Immature natural killer cell (primary cell): ENCODE results near the gene PITPNC1. TPM values are rescaled to one million over a fixed set of nuclear protein-coding genes. Genes with fewer than 3 reads are reported as not detected.

Experiments used
- DNase-seq, 3 donors: peaks; one replicate each; pipeline ENCODE4 v3.0.0; 2022; ENCODE audit warnings: mixed read lengths in 1 of 3
- H3K27ac Mint-ChIP-seq, 6 donors: one replicate each; pipeline ENCODE4 v1.8.0; 2020; ENCODE audit warnings: mixed read lengths in 6 of 6, mild to moderate bottlenecking in 5 of 6, inconsistent platforms in 4 of 6, moderate library complexity in 3 of 6
- H3K27me3 Mint-ChIP-seq, 3 donors: one replicate each; pipeline ENCODE4 v1.8.0; 2020 to 2021; ENCODE audit warnings: low read depth in 3 of 3, mild to moderate bottlenecking in 3 of 3, mixed read lengths in 3 of 3, moderate library complexity in 3 of 3, inconsistent platforms in 1 of 3
- H3K36me3 Mint-ChIP-seq, 3 donors: one replicate each; pipeline ENCODE4 v1.8.0; 2020; ENCODE audit warnings: mixed read lengths in 3 of 3, inconsistent platforms in 2 of 3, mild to moderate bottlenecking in 2 of 3
- H3K4me1 Mint-ChIP-seq, 2 donors: one replicate each; pipeline ENCODE4 v1.8.0; 2020; ENCODE audit warnings: inconsistent platforms in 2 of 2, mild to moderate bottlenecking in 2 of 2, mixed read lengths in 2 of 2, moderate library complexity in 1 of 2
- H3K4me3 Mint-ChIP-seq, 5 donors: one replicate each; pipeline ENCODE4 v1.8.0; 2020; ENCODE audit warnings: mild to moderate bottlenecking in 5 of 5, mixed read lengths in 5 of 5, inconsistent platforms in 3 of 5, moderate library complexity in 3 of 5
- H3K9me3 Mint-ChIP-seq, 6 donors: one replicate each; pipeline ENCODE4 v1.8.0; 2020; ENCODE audit warnings: mild to moderate bottlenecking in 6 of 6, mixed read lengths in 6 of 6, inconsistent platforms in 4 of 6, moderate library complexity in 3 of 6
- polyA plus RNA-seq, 3 donors: library from polyadenylated mRNA; unstranded; fragments of 300-500 nt; fragmentation: Illumina TruSeq; gene quantifications; one replicate each; pipeline ENCODE4 v1.2.3, GENCODE V29; 2021

PITPNC1 gene
- polyA plus RNA-seq, 3 donors from 2014 or later: 119 to 155 (median 150) TPM

DNA sequence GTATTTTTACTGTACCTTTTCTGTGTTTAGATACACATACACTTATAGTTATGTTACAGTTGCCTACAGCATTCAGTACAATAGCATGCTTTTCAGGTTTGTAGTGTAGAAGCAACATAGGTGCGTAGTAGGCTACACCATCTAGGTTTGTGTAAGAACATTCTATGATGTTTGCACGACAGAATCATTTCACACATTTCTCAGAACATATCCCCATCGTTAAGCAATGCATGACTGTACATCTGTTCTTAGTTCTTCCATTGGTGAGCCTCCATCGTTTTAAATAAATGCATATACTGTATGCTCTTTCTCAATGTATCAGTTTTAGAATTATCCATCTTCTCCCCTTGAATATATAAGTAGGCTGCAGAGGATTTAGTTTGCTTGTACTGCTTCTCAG, 122.6 kb downstream of the PITPNC1 start:
- Mint-ChIP-seq H3K4me3 (no peak overlapping the region), H3K9me3 (no peaks in the 10 kb centered on the region), H3K36me3 (peaks cover 0 to 11% (median 0%) of the 10 kb centered on the region in 3 donors), H3K27ac (peak overlapping the region in 2 of 6 donors; percentile 27 to 36), H3K4me1 (peaks cover 66 to 78% of the 10 kb centered on the region in 2 donors), H3K27me3 (peaks cover 0 to 5% (median 2%) of the 10 kb centered on the region in 3 donors)
- DNase-seq: no peak

DNA sequence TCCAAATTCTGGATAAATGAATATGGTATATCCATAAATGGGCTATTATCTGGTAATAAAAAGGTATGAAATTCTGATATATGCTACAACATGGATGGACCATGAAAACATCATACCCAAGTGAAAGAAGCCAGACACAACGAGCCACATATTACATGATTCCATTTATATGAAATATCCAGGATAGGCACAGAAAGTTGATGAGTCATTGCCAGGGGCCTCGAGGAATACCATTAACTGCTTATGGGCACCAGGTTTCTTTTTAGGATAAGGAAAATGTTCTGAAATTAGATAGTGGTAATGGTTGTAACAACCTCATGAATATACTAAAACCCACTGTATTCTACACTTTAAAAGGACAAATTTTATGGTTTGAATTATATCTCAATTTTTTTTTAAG, 123.2 kb downstream of the PITPNC1 start:
- H3K27me3 Mint-ChIP-seq: peaks cover 0 to 4% (median 2%) of the 10 kb centered on the region in 3 donors
- no peaks in the 10 kb centered on the region for H3K9me3 Mint-ChIP-seq
- peaks cover 0 to 11% (median 0%) of the 10 kb centered on the region in 3 donors for H3K36me3 Mint-ChIP-seq
- H3K27ac Mint-ChIP-seq: peak overlapping the region in 3 of 6 donors; percentile 3 to 36 (median 27)
- DNase-seq: no peak
- peaks cover 71 to 83% of the 10 kb centered on the region in 2 donors for H3K4me1 Mint-ChIP-seq
- H3K4me3 Mint-ChIP-seq: no peak overlapping the region

DNA sequence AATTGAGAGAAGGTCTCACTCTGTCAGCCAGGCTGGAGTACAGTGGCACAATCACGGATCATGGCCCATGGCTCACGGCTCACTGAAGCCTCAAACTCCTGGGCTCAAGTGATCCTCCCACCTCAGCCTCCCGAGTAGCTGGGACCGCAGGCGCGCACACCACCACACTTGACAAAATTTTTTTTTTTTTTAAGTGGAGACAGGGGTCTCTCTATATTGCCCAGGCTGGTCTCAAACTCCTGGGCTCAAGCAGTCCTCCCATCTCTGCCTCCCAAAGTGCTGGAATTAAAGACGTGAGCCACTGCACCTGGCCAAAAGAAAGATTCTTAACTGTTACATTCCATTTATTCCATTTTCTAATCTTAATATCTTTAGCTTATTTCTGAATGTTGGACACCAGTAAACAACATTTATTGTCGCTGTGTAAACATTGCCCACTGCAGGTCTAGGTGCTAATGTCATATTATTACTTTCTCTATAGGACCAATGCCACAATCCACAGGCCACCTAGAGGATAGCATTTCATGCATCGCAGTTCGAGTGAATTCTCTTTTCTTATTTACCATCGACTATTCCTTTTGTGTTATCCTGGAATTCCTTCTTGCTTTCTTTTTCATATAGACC, 123.7 kb downstream of the PITPNC1 start:
- peaks cover 0 to 11% (median 0%) of the 10 kb centered on the region in 3 donors for H3K36me3 Mint-ChIP-seq
- H3K4me3 Mint-ChIP-seq: peak overlapping the region in 1 of 5 donors; percentile 12
- H3K9me3 Mint-ChIP-seq: no peaks in the 10 kb centered on the region
- peaks cover 70 to 81% of the 10 kb centered on the region in 2 donors for H3K4me1 Mint-ChIP-seq
- peaks cover 0 to 2% (median 0%) of the 10 kb centered on the region in 3 donors for H3K27me3 Mint-ChIP-seq
- no peak for DNase-seq
- H3K27ac Mint-ChIP-seq: no peak overlapping the region

DNA sequence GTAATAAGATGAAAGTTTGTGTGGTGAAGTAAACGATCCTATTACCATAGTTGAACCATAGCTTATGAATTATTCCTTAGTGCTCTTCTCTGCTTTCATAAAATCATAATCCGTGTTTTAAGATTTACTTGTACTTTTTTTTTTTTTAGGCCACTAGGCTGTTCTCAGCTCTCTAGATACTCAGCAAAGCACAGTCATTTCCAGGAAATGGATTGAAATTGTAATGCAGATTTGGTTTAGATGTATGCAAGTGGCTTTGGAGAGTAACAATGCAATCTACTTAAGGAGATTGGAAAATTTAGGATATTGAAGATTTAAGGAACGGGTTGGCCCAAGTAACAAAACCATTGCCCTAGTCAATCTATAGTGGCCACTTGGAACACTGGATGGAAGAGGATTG, 125.1 kb downstream of the PITPNC1 start:
- no peak overlapping the region for H3K27ac Mint-ChIP-seq
- H3K9me3 Mint-ChIP-seq: peaks cover 0 to 4% (median 0%) of the 10 kb centered on the region in 6 donors
- H3K36me3 Mint-ChIP-seq: peaks cover 4 to 7% (median 4%) of the 10 kb centered on the region in 3 donors
- H3K27me3 Mint-ChIP-seq: peaks cover 0 to 2% (median 0%) of the 10 kb centered on the region in 3 donors
- DNase-seq: no peak
- peaks cover 73 to 87% of the 10 kb centered on the region in 2 donors for H3K4me1 Mint-ChIP-seq
- peak overlapping the region in 2 of 5 donors; percentile 0 to 36 for H3K4me3 Mint-ChIP-seq

DNA sequence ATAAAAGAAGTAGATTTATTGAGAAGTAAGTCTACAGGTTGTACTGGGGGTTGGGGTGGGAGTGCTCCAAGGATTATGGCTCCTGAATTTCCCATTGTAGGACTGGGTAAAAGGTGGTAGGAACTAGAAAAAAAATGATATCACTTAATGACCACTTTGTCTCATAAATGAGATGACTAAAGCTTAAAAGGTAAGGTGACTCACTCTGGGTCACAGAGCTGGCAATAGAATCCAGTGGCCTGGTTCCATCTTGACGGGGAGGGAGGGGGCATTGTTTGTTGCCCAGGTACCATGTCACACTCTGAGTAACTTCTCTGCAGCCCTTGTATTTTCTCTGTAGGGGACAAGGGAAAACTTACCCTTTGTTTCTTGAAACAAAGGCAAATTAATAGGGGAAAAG, 126.1 kb downstream of the PITPNC1 start:
- Mint-ChIP-seq H3K36me3 (peaks cover 4 to 12% (median 9%) of the 10 kb centered on the region in 3 donors), H3K9me3 (peaks cover 0 to 6% (median 0%) of the 10 kb centered on the region in 6 donors), H3K4me1 (peaks cover 77 to 92% of the 10 kb centered on the region in 2 donors), H3K27me3 (peaks cover 0 to 4% (median 0%) of the 10 kb centered on the region in 3 donors), H3K4me3 (no peak overlapping the region), H3K27ac (peak overlapping the region in 3 of 6 donors; percentile 8 to 64 (median 40))
- DNase-seq: no peak

DNA sequence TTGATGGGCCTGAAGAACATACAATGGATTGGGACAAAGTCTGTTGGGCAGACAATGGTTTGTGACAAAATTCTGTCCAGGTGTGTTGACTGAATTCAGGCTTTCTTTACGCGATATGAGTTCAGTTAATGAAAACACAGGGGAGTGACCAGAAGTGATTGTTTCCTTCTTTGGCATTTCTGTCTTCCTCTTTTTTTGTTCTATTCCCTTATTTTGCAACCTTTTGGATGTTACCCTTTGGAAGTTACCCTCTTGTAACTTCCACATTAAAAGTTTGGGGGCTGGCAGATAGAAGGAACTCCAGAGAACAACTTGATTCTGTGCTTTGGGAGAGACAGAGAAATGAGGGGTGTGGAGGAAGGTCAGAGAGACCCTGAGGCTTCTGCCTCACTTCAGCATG, 126.7 kb downstream of the PITPNC1 start:
- Mint-ChIP-seq H3K9me3 (peaks cover 0 to 6% (median 0%) of the 10 kb centered on the region in 6 donors), H3K27ac (peak overlapping the region in 4 of 6 donors; percentile 8 to 64 (median 24)), H3K36me3 (peaks cover 4 to 9% (median 8%) of the 10 kb centered on the region in 3 donors), H3K4me1 (peaks cover 77 to 92% of the 10 kb centered on the region in 2 donors), H3K27me3 (peaks cover 0 to 4% (median 0%) of the 10 kb centered on the region in 3 donors), H3K4me3 (no peak overlapping the region)
- DNase-seq: no peak

DNA sequence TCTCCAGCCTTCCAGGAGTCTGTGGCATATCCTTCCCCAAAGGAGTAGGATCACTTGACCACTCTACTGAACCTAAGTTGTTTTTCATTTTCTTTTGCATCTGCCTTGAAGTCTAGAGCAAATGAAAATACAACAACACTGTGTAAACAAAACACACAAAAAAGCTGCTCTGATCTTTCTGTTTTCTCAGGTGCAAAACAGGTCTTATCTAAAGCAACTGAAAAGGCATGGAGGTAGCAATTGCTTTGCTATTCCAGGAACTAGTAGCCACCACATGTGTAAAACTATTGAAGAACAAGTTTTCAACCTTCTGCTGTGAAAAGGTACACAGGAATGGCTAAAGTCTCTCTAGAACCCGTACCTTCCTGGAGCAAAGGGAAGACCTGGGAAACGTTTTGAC, 127.1 kb downstream of the PITPNC1 start:
- peaks cover 4 to 9% (median 8%) of the 10 kb centered on the region in 3 donors for H3K36me3 Mint-ChIP-seq
- DNase-seq: no peak
- peaks cover 74 to 88% of the 10 kb centered on the region in 2 donors for H3K4me1 Mint-ChIP-seq
- H3K27ac Mint-ChIP-seq: peak overlapping the region in 2 of 6 donors; percentile 8 to 64
- H3K4me3 Mint-ChIP-seq: no peak overlapping the region
- H3K27me3 Mint-ChIP-seq: peaks cover 0 to 4% (median 0%) of the 10 kb centered on the region in 3 donors
- H3K9me3 Mint-ChIP-seq: peaks cover 0 to 6% (median 0%) of the 10 kb centered on the region in 6 donors

DNA sequence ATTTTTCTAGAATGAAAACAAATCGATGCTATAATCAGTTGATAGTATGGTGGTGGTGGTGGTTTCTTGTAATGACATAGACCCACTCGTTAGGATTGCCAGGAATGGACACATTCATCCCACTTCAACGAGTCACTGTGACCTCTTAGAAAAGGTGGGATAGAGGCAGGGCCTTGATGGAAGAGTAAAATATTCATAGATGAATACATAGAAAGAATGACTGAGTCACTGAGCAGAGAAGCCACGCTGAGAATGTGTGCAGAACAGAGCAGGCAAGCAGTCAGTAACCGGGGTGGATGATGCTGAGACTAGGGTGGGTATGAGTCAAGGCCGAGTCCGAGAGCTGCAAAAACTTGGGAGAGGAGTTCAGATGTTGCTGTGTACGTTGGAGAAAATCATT, 129.9 kb downstream of the PITPNC1 start:
- H3K27me3 Mint-ChIP-seq: peaks cover 0 to 5% (median 2%) of the 10 kb centered on the region in 3 donors

DNA sequence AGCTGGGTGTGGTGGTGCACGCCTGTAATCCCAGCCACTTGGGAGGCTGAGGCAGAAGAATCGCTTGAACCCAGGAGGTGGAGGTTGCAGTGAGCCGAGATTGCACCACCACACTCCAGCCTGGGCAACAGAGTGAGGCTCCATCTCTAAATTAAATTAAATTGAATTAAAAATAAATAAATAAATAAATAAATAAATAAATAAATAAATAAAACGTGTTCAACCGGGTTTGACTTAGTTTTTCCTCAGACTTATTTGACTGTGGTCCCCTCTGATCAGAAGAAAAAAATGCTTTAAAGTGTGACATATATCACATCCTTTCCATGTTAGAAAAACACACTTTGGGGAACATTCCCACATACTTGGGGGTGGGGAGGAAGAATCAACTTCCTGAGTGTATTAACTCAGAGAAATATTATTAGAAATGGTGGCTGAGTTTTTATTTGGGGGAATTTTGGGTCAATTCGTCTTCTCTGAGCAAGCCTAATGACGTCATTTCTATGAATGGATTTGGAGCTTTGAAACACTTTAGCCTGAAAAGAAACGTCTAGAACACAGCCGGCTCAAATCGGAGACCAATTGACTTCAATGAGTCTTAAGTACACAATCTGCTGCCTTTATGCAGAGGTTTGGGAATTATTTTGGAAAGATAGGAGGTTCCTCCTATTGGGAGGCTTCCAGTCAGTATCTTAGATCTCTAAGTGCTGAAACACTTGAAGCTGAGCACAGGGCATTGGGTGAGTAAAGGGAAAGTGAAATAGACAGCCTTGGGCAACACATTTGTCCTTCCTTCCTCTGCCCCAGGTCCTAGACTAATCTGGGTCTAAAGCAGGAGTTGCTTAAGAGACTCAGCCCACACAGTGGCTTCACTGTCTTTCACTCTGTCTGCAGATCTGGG, 132.6 kb downstream of the PITPNC1 start:
- H3K4me1 Mint-ChIP-seq: peaks cover 60 to 71% of the 10 kb centered on the region in 2 donors
- H3K27me3 Mint-ChIP-seq: peaks cover 0 to 3% (median 2%) of the 10 kb centered on the region in 3 donors
- H3K27ac Mint-ChIP-seq: peak overlapping the region in 5 of 6 donors; percentile 34 to 81 (median 76)

More for the DNA sequence above, 129.9 kb downstream of the PITPNC1 start:
- Mint-ChIP-seq H3K36me3 (peaks cover 4 to 9% (median 8%) of the 10 kb centered on the region in 3 donors), H3K27ac (peak overlapping the region in 1 of 6 donors; percentile 76), H3K9me3 (peaks cover 0 to 6% (median 0%) of the 10 kb centered on the region in 6 donors), H3K4me1 (peaks cover 77 to 89% of the 10 kb centered on the region in 2 donors), H3K4me3 (no peak overlapping the region)
- no peak for DNase-seq

DNA sequence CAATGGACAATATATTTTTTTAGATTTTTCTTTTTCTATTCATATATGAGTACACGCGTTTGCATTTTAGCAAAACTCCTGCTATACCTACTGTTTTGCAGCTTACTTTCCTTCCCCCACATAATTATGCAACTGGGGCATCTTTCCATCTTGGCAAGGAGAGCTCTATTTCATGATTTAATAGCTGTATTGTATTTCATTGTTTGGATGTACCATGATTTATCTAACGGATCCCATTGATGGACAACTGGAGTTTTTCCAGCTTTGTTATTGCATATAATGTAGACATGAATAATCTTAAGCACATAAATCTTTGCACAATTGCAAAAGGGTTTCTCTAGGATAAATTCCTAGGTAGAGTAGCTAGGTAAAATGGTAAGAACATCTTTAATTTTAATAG, 133.9 kb downstream of the PITPNC1 start:
- Mint-ChIP-seq H3K27me3 (peaks cover 0 to 3% (median 2%) of the 10 kb centered on the region in 3 donors), H3K4me1 (peaks cover 58 to 72% of the 10 kb centered on the region in 2 donors), H3K9me3 (peaks cover 0 to 6% (median 0%) of the 10 kb centered on the region in 6 donors), H3K36me3 (peaks cover 4 to 11% (median 8%) of the 10 kb centered on the region in 3 donors), H3K27ac (peak overlapping the region in 3 of 6 donors; percentile 23 to 50 (median 26)), H3K4me3 (no peak overlapping the region)
- DNase-seq: no peak

More for the DNA sequence above, 132.6 kb downstream of the PITPNC1 start:
- Mint-ChIP-seq H3K4me3 (peak overlapping the region in 4 of 5 donors; percentile 6 to 41 (median 34)), H3K9me3 (peaks cover 0 to 6% (median 0%) of the 10 kb centered on the region in 6 donors), H3K36me3 (peaks cover 4 to 11% (median 8%) of the 10 kb centered on the region in 3 donors)
- no peak for DNase-seq

DNA sequence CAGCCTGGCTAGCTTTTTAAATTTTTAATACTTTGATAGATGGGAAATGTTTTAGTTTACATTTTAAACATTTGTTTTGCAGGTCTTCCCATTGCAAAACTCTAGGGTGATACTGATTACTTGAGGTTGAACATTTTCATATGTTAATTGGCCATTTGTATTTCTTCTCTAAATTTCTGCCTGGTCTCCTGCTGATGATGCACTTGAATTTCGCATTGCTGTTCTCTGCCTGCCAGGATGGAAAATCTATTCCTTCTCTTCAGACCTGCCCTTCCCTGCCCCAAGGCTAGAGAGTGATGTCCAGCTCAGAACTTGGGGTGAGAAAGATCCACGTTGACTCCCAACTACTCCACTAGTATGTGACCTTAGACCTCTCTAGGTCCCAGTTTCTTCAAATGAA, 134.7 kb downstream of the PITPNC1 start:
- Mint-ChIP-seq H3K27ac (no peak overlapping the region), H3K4me1 (peaks cover 60 to 72% of the 10 kb centered on the region in 2 donors)

DNA sequence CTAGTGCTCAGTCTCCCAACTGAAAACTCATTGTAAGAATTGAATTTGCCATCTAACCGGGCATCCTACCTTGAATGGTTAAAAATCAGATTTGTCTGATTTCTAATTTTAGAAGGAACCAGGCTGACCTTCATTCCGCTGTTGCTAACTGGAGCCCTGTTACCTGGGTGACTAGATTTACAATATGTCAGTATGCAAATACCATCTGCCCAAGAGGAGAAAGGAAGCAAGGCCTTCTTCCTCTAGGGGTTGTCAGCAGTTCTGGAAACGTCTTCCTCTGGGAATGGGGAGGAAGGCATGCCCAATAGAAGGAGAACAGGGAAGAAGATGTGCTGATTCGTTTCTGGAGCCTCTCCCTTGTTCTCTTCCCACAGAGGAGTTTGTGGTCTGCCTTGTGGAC, 137.9 kb downstream of the PITPNC1 start:
- Mint-ChIP-seq H3K4me1 (peaks cover 66 to 79% of the 10 kb centered on the region in 2 donors), H3K4me3 (no peak overlapping the region), H3K36me3 (peaks cover 0 to 4% (median 2%) of the 10 kb centered on the region in 3 donors), H3K27me3 (peaks cover 0 to 7% (median 3%) of the 10 kb centered on the region in 3 donors), H3K27ac (peak overlapping the region in 1 of 6 donors; percentile 17), H3K9me3 (no peaks in the 10 kb centered on the region)
- no peak for DNase-seq

More for the DNA sequence above, 134.7 kb downstream of the PITPNC1 start:
- Mint-ChIP-seq H3K27me3 (peaks cover 0 to 3% (median 3%) of the 10 kb centered on the region in 3 donors), H3K9me3 (peaks cover 0 to 5% (median 0%) of the 10 kb centered on the region in 6 donors), H3K4me3 (peak overlapping the region in 1 of 5 donors; percentile 41), H3K36me3 (peaks cover 4 to 11% (median 8%) of the 10 kb centered on the region in 3 donors)
- DNase-seq: no peak

DNA sequence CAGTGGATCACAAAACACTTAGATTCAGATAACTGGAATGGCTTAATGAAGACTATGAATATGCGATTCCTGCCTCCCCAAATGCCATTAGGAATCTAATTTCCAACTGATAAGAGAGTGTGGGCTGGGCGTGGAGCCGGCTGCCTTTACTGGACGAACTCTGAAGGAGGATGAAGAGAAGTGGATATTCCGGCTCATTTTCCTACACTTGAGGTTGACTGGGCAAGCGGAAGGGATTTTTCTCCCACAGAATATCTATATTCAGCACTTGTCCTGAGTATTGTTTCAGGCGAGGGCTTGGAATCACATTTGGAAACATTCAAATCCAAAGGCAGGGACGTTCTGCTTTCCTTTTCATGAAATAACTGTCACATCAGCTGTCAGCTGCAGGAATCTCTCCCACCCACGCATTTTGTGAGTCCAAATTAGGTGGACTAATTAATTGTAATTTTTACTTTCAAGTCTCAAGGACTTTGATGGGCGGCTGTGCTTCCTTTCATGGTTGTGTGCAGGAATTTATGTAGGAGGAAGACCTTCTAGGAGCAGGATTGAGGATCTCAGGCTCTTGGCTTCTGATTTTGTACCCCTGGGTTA, 138.5 kb downstream of the PITPNC1 start:
- Mint-ChIP-seq H3K27ac (peak overlapping the region in 3 of 6 donors; percentile 14 to 25 (median 17)), H3K36me3 (peaks cover 0 to 4% (median 2%) of the 10 kb centered on the region in 3 donors), H3K9me3 (no peaks in the 10 kb centered on the region), H3K27me3 (peaks cover 0 to 6% (median 5%) of the 10 kb centered on the region in 3 donors), H3K4me1 (peaks cover 66 to 79% of the 10 kb centered on the region in 2 donors), H3K4me3 (no peak overlapping the region)
- no peak for DNase-seq
